GM19467 (cell line): ENCODE measurements around the gene SREBF1.

Source experiments
- ATAC-seq: cut with Tn5 transposase; IDR thresholded peaks from one replicate; pipeline ENCODE4 v1.9.1; 2021; ENCODE audit warnings: mild to moderate bottlenecking, moderate library complexity; ENCODE audit not compliant: unreplicated experiment

The SREBF1 gene

DNA sequence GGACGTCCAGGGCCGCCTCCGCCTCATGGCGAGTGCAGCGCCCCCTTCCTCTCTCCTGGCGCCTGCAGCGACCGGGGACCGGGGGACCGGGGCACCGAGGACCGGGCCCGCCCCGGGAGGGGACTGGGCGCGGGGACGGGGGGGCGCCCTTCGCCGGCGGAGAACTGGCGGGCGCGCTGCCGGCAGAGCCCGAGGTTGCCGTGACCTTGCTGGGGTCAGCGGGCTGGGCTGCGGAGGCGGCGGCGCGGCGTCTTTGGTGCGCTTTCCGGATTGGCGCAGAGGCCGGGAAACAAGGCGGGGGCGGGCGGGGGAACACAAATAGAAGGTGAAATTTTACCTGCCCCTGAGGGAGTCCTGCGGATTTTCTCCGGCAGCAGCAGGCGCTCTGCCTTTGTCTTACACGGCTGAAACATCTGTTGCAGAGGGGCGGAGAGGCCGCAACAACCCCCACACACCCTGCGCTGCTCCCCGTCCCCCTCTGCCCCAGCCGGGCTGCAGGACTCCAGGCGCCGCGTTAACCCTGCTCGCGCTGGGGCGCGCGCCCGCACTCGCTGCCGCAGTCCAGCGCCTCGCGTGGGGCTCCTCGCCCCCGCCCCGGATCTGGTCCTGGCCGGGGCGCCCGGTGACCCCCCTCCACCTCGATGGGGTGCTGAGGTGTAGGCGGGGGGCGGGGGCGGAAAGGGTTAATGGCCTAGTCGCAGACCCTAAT lies 53.5 kb downstream of the SREBF1 start:
- no peak for ATAC-seq

DNA sequence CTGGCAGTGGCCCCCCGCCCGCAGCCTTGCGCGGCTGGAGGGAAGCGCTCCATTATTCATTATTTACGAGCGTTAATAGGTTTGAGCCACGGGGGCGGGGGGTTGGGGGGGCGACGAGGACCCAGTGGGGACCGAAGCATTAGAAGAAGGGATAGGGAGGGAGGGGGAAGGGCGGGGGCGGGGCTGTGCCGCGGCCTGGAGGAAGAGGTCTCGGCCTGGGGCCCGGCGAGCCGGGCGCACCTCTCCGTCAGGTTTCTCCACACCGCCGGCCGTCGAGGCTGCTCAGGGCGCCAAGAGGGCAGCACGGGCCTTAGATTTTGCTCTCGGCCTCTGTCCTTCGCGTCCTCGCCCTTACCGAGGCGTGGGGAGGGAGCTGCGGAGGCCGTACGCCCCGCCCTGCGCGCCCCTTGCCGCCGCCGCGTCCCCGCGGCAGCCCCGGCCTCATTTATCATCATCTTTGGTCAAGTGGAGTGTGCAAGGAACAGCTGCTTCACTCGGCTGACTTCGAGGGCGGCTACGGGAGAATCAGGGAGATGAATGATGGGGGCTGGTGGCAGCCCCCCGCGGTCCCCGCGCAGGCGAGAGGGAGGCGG lies 54.2 kb downstream of the SREBF1 start:
- no peak for ATAC-seq

DNA sequence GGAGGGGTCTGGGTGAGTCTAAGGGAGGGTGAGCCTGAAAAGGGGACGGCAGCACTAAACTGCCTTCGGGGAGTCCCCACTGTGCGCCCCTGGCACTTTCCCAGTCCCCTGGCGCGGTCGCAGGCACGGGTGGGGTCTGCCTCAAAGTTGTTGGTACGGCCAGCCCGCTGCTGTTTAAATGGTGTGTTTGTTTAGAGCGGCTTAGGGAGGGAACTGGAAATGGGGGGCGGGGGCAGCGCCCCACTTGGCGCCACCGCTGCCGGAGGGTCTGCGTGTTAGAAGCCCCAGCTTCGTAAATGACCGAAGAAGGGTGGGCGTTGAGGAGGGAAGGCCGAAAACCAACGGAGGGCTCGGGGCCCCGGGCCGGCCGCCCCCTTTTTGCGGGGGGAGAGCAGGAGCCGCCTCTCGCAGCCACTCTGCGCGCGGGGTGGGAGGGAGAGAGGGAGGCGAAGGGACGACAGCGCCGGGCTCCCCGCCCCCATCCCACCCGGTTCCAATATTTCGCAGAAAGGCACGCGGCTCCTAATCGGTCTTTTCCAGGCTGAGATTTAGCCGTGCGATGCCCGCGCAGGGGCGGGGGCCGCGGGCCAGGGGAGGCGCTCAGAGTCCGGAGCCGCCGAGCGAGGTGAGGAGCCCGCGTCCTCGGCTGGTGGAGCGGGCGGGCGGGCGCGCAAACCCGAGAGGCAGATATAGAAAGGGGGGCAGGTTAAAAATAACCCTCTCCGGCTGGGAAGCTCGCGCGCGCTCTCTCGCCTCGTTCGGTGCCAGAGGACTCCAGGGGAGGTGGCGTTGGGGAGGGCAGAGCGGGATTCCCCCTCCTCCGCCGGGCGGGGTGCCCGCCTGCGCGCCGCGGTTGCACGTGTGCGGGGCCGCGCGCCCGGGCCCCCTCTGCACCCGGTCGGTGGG lies 54.9 kb downstream of the SREBF1 start:
- no peak for ATAC-seq

DNA sequence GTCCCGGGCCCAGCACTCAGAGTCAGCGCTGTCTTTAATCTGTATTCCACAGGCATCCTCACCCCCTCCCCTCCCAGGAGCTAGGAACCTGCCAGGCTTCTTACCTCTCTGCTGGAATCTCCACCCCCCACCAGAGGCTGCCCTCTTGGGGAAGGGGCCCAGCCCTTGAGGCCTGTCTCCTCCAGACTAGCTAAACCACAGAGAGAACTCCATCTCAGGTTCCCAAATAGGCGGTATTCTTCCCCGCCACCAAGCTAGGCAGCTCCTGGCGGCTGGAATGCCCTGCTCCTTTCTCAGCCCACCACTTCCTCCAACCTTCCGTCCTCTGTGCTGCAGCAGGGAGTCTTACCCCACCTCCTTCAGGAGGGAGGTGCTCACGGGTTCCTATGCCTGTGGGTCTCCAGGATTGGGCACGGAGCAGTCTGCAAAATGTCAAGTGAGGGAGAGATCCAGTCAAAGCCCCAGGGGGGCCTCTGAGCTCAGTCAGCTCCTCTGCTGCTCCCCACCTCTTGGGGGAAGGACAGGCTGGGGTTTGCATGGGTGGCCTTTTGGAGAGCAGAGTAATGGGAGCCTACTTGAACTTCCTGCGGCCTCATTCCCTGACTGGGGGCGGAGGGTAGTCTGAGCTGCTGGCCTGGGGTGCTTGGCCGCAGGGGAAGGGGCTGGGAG lies 55.7 kb downstream of the SREBF1 start:
- ATAC-seq: no peak

DNA sequence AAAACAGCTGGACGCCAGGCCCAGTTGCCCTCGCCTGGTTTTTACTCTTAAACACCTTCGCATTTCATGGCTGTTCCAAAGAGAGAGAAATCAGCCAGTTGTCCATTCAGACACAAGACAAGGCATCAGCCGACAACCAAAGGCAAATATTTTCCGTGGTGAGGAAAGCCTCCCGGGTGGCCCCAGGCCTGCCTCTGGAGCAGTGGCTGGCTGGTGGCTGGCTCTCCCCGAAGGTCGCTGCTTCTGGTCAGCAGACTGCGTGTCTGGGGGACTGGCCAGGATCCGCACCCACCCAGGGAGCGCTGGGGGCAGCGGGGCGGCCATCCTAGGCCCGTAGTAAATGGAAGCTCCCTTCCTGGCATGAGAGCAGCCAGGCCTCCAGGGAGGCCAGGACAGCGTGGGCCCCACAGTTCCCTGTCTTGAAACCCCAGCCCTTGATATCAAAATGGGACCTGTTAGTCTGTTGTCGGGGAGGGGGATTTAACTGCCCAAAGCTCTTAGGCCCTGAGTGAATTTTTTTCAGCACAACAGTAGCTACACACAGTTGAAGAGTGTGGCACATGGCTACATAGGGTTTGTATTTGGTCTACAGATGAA lies 57.7 kb downstream of the SREBF1 start:
- ATAC-seq: no peak

DNA sequence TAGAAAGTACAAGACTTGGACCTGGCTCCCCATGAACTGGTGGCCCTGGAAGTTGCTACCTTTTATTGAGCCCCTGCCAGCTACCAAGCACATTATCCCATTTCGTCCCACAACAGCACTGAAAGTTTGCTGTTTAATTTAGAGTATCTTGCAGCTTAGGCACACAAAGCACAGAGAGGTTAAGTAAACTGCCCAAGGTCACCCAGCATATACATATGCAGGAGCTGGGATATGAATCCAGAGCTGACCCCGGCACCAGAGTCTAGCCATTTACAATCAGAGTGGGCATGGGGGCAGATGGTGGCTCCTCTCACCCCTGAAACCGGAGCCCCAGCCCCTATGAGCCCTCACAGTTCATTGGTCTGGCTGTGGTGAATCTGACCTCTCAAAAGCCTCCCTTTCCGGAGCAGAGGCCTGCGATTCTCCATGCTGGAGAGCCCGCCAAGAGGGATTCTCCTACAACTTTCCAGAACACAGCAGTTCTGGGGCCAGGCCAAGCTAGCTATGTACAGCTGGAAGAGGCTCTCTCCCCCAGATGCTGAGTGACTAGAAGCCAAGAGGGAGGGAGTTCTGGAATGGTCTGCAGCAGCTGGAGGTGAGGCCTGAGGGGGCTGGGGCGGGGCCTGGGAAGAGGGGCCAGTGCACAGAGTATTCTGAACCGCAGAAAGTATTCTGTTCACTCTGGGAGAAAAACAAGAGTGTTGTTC lies 58.3 kb downstream of the SREBF1 start:
- ATAC-seq: no peak

DNA sequence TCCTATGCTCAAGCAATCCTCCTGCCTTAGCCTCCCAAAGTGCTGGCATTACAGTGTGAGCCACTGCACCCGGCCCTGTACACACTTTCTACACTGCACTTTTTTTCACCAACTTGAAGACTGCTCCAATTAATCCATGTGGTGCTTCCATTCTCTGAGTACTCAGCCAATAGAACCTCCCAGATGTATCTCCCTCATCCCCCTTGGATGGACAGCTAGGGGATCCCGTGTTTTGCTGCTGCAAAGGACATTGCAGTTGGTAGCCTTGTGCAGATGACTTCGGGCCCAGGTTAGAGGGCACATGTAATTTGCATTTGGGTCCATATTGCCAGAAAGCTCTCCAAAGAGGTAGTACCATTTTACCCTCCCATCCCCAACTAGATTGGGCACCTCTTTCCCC lies 59.9 kb downstream of the SREBF1 start:
- no peak for ATAC-seq

DNA sequence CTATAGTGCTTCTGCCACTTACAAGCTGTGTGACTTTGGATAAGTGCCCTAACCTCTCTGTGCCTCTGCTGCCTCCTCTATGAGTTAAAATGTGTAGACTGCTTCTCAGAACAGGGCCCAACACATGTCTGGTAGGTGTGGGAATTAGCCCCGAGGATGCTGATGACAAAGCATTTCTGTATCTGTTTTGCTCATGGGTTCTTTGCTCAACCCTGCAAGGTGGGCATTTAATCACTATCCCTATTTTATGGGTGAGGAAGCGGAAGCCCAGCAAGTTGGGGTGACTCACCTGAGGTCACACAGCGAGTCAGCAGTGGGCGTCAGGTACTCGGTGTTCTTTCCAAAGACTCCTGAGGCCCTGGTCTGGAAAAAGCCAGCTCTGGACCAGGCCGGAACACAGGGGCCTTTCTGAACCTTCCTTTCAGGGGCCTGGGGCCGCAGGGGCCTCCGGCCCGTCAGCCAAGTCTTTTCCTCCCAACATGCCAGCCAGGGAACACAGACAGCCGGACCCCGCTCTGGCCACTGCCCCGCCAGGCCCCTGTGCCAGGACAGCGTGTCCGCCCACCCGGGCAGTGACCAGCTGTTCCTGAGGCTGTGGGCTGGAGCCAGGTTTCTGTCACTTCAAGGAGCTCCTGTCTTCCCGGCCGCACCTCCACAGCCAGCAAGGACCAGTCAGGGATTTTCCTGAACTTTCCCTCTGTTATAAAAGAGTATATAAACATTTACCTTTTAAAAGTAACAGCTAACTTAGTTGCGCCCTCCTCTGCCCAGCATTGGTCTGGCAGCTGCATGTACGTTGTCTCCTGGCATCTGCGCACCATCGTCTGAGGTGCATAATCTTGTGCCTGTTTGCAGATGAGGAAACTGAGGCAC lies 62.5 kb downstream of the SREBF1 start:
- ATAC-seq: no peak

DNA sequence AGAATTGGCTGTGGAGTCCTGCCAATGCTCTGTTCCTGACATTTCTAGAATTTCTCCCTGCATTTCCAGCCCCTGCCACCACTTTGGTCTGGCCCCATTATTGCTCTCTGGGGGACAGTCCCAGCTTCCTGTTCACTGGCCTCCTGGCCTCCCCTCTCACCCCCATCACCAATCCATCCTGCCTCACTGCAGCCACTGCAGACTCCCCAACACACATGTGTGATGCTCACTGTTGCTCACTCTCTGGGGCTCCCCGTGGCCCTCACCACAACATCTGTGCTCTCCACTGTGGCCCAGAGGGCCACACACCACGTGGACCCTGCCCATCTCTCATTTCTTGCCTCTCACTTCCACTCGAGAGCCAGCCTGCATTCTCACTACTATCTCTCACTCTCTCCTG lies 64.6 kb downstream of the SREBF1 start:
- no peak for ATAC-seq

DNA sequence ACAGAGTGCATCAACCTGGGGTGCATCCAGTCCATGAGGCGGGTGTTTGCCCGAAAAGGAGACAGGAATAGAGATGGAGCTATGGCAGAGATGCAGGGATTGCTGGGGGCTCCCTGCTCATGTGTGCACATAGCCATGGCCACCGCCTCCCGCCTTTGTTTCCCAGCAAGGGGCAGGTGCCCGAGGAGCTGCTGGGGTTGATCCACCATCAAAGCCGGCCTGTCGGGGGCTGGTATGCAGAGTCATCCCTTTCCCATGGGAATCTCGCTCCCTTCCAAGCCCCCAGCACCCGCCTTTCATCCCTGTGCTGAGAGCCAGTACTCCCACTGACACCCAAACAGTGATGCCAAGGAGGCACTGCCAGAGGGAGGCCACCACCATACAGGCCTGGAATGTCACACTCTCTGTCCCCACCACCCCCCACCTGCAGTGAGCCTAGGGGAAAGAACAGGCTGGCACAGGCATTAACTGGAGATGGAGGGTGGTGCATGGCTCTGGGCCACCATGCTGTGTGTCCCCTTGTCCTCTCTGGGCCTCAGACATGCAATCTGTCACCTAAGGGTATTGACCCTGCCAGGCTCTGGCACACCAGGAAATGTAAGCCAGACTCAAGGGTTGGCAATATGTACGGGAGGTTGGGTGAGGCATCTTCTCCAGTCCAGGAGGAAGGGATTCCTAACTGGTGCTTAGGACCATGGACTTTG lies 65.1 kb downstream of the SREBF1 start:
- ATAC-seq: no peak

DNA sequence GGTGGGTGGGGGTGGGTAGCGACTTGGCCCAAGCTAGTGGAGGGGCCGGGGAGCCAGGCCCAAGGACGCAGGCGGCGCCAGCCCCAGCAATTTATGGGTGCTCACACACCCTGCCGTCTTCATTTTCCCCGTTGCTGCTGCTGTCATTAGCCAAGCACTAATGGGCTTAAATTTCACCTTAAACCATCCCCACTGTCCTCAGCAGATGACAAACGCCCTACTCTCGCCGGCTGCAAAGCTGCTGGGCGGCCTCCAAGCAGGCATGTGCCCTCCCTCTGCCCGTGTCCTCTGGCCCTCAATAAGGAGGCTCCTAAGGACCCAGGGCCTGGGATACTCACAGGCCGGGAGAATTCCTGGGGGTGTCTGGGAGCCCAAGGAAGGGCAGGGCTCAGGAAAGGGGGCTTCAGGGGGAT lies 66.1 kb downstream of the SREBF1 start:
- no peak for ATAC-seq

DNA sequence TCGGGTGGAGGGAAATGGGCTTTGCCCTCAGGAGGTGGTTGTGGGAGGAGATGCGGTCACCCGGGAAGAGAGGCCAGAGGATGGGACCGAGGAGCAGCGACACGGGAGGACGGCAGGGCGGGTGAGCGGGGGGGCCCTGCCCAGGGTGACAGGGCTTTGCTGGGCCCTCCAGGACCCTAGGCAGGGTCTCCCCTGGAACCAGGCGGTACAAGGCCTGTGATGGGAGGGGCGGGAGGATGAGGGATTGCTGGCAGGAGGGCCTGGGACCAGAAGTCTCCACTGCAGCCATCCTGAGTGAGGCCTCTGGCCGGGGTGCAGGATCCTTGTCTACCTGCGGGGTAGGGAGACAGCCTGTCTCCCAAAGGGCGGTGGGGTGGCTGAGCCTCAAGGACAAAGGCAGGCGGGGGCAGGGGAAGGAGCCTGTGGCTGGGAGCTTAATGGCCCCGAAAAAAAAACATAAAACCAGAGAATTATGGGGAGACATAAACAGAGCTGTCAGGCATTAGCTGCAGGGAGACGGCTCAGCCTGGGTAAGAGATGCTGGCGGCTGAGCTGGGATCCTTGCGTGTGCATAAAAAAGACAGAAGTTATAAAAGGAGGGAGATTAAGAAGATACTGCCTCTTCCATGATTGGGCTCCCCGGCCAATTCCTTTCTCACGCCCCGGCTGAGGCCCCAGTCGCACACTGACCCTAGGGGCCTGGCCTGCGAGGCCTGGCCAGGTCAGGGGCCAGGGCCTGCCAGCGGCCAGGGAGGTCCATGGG lies 66.7 kb downstream of the SREBF1 start:
- no peak for ATAC-seq

DNA sequence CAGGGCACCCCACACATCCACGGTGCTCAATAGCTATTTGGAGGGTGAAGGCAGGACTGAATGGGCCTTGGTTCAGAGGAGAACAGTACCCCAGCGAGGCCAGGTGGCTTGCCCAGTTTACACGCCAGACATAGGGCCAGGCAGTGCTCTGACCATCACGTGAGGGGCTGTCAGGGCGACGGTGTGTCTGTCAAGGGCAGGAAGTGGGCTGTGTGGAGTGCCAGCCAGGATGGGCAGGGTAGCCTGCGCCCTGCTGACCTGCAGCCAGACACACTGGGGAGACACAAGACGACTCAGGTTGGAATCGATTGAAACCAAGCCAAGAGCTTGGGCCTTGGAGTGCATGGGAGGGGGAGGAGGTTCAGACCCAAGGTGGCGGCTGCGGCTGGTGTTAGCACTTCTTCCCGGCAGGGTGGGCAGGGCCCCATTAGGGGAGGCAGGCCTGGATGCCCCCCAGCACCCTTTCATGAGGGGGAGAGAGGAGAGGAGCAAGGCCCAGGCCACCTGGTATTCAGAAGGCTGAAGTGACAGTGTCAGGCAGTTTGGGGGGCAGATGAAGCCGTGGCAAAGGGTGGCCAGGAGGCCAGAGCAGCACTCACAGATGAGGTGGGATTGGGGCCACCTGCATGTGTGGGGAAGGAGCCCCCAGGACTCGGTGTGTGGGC lies 68.2 kb downstream of the SREBF1 start:
- no peak for ATAC-seq

DNA sequence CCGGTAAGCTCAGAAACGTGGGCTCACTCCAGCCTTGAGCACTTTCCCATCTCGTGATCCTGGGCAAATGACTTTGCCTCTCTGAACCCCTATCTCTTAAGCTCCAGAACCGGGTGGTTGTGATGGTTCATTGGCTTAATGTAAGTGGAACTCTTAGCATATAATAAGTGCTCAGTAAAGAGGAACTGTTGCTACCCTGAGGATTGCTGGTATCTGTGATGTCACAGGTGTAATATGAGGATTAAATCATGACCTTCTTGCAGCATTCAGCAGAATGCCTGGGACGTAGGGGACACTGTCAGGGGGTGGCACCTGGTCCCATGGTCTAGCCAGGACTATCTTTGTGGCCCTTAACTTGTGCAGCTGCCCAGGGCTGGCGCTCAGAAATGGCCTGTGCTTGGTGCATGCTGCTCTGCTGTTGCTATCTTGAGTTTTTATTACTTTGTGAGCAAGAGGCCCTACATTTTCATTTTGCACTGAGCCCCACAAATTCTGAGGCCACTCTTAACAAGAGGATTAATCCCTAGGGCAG lies 68.8 kb downstream of the SREBF1 start:
- no peak for ATAC-seq

DNA sequence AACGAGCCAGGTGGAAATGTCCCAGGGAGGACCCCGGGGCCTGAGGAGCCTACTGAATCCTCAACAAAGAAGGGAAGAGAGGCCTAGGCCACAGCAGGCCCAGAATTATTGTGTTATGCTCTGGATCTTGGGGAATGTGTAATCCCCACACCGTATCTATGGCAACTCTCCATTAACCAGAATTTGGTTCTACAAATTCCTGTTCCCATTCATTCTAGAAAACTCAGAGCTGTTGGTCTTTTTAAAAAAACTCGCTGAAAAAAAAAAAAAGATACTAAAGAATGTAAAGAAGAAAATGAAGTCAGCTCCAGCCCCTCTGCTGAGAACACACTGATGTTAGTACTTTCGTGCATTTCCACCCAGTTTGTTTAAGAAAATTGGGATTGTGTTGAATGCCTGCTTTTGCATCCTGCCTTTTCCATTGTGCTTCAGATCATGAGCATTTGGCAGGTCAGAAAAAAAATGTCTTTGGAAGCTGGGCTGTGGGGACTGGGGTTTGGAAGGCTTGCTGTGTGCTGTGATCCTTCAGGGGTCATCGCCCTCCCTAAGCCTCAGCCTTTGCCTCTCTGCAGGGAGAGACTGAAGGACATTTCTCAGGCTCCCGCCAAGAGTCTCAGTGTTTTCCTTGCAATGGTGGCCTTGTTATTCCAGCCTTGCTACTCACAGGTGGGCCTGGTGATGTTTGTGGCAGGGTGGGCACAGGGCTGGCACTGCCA lies 69.5 kb downstream of the SREBF1 start:
- no peak for ATAC-seq

DNA sequence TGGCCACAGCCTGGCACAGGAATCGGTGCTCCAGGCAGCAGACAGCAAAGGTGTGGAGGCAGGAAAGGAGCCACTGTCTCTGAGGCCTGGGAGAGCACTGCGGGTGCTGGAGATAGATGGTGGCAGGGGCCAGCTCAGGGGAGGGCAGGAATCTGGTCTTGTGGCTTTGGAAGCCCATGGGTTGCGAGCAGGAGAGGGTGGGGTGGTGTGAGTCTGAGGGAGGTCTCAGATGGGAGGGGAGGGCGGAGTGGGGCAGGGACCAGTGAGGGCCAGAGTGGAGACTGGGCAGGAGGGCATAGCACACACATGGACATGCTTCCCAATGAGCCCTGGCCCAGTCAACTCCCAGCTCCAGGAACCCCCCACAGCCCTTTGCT lies 70.1 kb downstream of the SREBF1 start:
- no peak for ATAC-seq
